NCI-H2081 (cell line): Measurements from ENCODE around the gene ZNF554.
"Not testable (repeated sequence)": the region's sequence is repeated elsewhere in the genome, so short reads cannot be mapped to it uniquely, and the experiment has no call there.

Experiments used
- DNase-seq, 2 experiments: peaks; one replicate each; lab custom pipeline; 2025; lab: John Stamatoyannopoulos, UW

ZNF554 gene

DNA sequence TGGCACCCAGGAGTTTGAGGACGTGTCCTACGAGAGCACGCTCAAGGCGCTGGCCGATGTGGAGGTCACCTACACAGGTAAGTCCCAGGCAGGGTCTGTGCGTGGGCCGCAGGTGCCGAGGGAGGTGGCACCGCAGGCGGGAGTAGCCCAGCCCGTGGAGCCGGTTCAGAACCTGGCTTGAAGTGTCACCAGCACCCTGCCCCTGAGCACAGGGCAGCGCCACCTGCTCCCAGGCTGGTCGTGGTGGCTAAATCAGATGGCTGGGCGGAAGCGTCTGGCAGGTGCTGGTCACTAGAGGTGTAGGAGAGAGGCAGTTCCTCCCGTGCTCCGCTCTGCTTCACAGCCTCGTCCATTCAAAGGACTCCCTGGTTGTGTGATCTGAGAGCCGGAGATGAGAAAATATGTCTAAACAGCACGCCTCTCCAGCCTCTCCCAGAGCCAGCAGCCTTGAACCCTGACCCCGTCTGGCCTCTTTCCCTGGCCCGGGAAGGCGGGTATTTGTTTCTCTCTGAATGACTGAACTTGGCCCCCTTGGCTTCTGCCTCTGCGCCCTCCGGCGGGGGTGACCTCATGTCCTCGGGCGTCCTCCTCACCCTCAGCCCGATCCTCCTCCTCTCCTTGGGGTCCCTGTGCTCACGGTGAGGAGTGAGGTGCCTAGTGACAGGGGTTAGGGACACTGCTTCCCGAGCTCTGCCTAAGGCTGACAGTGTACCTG lies 29.0 kb upstream of the ZNF554 start:
- no peak for DNase-seq

DNA sequence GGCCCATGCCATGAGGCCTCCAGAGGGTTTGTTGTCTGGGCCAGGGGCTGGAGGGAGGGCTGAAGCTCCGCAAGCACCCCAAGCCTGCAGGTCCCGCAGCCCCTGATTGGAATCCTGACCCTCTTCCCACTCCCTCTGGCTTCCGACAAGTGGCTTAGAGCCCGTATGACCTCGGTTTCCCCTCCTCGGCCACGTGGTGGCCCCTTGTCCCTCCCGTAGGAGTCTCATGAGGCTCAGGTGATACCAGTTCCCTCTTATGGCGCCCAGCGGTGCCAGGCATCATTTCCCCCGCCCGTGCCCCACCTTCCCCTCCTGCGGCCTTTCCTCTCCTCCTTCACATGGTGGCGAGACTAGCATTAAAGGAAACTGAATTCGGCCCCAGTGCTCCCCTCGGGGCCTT lies 28.2 kb upstream of the ZNF554 start:
- DNase-seq: no peak

DNA sequence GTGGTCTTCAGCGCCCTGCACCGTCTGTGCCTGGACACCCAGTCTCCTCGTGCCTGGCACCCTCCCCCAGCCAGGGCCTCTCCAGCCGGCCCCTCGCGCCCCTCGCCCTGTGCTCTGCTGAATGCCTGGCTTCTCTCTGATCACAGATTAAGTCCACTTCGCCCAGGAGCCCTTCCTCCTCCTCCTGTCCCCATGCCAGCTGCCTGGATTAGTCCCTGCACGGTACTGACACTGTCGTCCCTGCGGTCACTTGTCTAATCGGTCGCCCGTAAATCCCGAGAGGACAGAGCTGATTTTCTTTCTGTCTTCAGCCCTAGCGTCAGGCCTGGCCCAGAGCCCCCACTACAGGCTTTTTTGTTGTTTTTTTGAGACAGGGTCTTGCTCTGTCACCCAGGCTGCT lies 27.8 kb upstream of the ZNF554 start:
- no peak for DNase-seq

DNA sequence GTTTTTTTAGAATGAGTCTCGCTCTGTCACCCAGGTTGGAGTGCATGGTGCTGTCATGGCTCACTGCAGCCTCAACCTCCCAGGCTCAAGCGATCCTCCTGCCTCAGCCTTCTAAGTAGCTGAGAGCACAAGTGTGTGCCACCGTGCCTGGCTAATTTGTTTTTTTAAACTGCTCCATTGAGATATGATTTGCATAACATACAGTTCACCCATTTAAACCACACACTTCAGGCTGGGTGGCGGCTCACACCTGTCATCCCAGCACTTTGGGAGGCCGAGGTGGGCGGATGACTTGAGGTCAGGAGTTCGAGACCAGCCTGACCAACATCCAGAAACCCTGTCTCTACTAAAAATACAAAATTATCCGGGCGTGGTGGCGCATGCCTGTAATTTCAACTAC lies 27.0 kb upstream of the ZNF554 start:
- DNase-seq: not testable (repeated sequence)

DNA sequence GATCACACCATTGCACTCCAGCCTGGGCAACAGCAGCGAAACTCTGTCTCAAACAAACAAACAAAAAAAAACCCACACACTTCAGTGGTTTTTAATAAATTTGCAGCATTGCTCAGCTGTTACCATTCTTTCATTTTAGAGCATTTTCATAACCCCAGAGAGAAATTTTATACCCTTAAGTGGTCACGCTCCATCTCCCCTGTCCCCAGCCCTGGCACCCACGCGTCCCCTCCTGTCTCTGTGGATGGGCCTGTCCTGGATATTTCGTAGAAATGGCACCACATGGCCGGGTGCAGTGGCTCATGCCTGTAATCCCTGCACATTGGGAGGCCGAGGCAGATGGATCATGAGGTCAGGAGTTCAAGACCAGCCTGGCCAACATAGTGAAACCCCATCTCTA lies 26.5 kb upstream of the ZNF554 start:
- DNase-seq: no peak

DNA sequence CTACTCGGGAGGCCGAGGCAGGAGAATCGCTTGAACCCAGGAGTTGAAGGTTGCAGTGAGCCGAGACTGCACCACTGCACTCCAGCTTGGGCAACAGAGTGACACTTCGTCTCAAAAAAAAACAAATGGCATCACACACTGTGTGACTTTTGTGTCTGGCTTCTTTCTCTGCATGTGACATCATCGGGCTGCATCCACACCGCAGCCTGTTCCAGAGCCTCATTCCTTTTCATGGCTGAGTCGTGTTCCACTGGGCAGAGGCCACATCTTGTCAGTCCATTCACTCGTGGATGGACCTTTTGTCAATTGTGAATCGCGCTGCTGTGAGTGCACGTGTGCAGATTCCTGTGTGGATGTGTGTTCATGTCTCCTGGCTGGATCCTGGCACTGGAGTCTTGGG lies 26.1 kb upstream of the ZNF554 start:
- no peak for DNase-seq

DNA sequence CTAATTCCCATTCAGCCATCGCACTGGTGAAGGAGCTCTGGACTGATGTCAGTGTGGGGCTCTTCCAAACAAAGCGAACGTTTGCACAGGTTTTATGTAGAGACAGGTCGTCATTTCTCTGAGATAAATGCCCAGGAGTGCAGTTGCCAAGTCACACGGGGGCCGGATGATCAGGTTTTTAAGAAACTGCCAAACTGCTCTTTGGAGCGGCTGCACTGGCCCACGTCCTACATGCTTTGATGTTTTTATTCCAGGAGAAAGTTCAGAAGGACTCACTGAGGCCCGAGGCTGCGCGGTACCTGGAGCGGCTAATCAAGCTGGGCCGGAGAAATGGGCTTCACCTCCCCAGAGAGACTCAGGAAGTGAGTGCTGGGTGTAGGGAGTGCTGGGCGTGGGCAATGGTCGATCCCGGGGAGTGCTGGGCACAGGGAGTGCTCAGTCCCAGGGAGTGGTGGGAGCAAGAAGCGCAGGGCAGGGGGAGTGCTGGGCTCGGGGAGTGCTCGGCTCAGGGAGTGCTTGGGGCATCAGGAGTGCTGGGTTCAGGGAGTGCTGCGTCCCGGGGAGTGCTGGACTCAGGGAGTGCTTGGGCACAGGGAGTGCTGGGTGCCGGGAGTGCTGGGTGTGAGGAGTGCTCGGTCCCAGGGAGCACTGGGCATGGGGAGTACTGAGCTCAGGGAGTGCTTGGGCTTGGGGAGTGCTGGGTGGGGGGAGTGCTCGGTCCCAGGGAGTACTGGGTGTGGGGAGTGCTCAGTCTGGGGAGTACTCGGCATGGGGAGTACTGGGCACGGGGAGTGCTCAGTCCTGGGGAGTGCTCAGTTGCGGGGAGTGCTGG lies 23.6 kb upstream of the ZNF554 start:
- no peak for DNase-seq

DNA sequence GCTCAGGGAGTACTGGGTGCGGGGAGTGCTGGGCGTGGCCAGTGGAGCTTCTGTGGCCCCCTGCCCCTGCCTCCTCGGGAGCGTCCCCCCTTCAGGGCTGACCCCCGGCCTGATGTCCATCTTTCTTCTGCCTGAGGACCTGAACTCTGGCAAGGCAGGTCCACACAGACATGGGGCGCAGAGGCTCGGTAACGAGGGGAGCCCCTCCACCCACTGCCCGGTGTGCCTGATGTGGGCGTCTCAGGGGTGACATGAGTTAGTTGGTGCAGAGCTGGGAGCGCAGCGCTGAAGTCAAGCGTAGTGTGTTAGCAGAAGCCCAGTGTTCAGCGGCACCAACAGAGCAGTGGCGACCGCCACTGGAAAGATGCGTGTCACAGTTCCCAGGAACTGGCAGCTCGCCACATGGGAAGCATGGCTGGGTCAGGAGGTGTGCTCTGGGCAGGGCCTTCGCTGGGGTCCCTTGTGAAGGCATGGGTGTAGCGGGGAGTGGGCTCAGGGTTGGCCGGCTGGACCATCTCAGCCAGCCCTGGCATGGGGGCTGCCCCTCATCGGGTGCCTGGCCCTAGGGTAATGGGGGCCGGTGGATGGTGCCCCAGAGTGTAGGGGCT lies 22.9 kb upstream of the ZNF554 start:
- DNase-seq: no peak

DNA sequence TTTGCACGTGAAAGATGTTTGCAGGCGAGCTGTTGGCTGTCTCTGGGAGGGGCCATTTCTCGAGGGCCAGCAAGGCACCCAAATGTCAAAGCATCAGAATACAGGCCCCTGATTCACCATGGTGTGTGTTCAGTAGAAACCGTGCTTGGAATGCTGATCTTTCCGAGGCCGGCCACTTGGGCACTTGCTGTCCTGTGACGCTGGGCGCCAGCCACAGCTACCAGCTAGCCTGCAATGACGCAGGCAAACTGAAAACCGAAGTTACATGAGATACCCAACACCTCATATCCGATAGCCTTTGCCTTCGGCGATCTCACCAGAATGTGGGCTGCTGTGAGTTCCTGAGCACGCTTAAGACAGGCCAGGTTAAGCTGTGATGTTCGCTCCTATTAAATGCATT lies 22.4 kb upstream of the ZNF554 start:
- no peak for DNase-seq

DNA sequence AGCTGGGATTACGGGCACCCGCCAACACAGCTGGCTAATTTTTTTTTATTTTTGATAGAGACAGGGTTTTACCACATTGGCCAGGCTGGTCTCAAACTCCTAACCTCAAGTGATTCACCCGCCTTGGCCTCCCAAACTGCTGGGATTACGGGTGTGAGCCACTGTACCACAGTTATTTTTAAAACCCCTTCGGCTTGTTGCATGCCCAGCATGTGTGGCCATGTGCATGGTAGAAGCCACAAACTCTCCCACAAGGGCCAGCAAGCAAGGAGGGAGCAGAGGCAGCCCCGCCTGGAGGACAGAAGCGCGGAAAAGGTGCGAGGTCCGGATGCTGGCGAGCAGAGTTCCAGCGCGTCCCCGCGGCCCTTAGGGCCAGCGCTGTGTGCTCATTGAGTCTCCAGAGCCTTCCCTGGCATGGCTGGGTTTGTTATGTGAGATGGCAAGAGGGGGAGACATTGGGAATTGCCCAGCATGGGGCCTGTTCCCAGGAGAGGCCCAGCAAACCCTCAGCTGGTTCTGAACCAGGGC lies 21.4 kb upstream of the ZNF554 start:
- no peak for DNase-seq

DNA sequence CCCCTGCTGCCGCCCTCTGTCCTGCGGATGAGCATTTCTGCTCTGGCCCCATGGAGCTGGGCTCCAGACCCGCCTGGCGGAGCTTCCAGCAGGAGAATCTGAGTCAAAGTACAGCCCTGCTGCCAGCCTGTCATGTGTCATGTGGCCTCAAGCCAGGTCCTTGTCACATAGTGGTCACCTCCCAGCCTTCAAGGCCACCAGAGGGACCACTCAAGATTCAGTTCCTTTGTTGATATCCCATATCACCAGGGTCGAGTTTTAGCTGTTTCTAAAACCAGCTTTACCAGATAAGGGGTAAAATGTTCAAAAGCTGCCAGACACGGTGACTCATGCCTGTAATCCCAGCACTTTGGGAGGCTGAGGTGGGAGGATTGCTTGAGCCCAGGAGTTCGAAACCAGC lies 20.9 kb upstream of the ZNF554 start:
- no peak for DNase-seq

DNA sequence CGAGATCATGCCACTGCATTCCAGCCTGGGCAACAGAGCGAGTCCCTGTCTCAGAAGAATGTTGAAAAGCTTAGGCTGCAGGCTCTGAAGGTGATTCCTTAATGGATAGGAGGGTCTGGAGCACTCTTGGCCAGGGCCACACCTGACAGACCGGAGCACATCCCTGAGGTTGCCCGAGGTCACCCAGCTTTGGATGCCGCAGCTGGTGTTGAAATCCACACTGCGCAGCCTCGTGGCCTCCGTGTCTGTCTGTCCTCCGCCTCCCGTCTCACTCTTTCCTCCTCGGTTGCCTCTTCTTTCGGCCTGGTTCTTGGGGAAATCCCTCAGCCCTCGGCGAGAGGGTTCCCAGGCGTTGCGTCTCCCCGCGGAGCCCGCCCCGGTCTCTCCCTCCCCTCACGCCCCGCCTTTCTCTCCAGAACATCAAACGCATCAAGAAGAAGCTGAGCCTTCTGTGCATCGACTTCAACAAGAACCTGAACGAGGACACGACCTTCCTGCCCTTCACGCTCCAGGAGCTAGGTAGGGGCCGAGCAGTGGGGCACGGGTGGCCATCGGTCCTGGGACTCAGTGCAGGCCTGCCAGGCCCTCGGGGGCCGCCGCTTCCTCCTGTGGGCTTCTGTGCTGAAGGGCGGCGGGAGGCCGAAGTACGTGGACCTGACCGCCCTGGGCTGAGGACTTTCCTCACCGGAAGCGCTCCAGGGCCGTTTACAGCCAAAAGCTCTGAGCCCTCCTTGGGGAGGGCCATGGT lies 20.2 kb upstream of the ZNF554 start:
- no peak for DNase-seq

DNA sequence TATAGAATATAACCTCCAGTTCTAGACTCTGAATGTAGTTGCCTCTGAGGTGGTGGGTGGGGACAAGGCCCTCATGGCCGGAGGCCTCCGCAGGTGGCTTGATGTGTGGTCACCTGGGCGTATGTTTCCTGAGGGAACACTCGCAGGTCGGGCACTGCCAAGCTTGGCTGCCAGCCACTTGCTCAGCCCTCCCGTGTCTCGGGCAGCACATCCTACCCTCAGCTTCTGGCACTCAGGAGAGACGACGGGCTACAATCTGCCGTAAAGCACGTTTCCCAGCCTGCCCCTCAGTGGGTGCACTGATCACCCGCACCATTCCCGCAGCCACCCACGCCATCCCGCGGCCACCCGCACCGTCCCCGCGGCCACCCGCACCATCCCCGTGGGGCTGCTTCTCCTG lies 19.2 kb upstream of the ZNF554 start:
- DNase-seq: no peak

DNA sequence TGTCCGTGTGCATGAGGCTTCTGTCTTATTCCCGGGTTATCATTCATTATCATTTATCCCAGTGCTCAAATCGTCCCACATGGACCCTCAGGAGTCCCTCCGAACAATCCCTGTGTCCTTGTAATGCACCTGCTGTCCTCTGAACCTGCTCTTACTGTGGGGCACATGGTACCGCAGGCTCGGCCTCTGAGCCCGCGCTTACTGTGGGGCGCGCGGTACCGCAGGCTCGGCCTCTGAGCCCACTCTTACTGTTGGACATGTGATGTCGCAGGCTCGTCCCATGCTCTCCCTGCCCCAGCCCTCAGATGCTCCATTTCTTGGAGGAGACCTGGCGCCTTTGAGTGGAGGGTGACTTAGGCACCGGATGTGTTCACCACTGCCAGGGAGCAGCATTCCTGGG lies 16.8 kb upstream of the ZNF554 start:
- no peak for DNase-seq

DNA sequence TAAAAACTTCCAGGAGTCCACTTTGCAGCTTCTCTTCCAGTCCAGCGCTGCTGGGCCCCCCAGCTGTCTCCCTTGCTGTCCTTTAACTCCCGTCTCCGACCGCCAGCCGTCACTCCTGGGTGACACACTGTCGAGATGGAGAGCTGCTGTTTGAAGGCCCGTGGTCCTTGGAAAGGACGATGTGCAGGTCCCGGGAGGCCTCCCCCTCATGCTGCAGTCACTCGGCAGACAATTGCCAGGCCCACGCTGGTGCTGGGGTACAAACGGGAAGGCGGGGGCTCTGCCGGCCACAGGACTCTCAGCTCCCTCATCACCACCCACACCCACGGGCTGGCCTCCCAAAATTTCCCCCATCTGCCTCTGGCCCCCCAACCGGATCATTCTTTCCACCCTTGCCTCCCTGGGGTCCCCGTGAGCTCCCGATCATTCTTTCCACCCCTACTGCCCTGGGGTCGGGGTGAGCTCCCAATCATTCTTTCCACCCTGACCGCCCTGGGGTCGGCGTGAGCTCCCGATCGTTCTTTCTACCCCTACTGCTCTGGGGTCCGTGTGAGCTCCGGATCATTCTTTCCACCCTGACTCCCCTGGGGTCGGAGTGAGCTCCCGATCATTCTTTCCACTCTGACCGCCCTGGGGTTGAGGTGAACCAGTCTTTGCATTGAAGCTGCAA lies 16.0 kb upstream of the ZNF554 start:
- no peak for DNase-seq

DNA sequence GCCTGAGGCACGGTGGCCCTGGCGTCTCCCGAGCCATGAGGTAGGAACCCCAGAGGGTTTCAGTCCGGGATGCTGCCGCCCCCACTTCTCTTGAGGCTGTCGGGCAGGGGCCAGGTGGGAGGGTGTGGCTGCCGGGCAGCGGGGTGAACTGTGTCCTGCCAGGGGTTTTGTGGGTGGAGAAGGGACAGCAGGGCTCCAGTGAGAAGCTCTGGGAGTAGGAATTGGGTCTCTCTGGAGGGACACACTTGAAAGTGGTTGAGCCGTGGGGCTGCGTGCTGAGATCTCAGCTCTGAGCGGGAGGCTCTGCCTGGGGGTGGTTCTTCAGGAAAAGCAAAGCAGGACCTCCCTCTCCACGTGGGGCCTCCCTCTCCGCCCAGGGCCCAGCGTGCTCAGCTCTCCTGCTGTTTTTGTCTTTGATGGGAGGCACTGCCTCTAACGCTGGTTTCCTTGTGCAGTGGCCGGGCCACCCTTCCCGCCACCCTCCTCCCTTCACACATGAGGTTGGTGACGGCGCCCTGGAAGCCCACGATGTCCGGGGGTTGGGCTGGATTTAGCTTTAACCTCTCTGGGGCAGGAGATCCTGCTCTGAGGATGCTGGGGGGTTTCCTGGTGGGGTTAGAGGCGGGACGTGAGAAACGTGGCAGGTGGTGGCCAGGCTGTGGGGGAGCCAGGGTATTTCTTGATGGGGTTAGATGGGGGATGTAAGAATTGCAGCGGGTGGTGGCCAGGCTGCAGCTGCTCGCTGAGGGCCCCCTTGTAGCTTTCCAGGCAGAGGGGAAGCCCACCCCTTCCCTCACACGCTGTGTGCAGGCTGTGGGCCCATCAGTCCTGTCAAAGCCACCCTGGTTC lies 15.3 kb upstream of the ZNF554 start:
- DNase-seq: no peak

DNA sequence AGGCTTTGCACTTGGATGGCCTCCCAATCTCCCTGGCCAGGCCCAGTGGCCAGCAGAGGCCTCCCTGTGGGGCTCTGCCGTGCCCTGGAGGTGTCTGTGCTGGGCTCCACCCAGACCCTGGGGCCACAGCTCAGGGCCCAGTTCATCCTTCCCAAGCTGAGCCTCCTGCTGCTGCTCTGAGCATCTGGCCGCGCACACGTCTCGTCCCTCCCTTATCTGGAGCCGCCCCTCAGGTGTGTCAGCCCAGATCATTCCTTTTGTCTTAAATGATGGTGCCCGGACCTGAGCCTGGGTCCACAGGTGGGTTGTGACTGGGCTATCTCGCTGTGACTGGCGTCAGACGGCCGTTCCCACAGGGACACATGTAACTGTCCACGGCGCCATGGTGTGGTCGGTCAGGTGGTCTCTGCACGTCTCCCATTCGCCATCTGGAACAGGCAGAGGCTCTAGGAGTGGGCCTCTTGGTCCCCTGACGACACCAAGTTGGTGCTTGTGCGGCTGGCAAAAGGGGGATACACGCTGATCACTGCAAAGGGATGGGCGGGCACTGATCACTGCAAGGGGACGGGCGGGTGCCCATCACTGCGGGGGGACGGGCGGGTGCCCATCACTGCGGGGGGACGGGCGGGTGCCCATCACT lies 14.3 kb upstream of the ZNF554 start:
- no peak for DNase-seq

DNA sequence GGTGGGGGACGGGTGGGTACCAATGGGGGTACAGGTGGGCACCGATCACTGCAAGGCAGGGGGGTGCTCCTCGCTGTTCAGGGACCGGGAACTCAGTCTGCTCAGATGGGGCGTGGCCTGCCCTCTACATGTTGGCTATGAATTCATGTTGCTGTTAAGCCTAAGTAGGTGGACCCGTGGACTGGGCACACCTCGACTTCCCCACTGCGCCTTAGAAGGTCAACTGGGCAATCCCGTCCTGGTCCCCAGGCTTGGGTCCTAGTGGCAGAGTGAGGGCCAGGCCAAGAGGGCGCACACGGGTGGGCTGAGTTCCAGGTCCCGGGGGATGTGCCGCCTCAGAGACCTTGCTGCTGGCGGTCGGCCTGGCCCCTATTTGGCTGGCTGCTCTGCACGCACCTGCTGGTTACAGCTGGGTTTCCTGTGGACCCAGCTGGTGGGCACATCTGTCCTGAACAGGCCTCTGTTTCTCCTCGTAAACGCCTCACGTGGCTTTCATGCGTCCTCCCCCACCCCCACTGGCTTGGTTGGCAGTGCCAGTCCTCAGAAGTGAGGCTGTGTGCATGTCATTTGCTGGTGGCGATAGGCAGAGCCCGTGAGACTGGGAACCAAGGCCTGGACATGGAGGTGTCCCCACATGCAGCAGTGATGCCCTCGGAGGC lies 13.5 kb upstream of the ZNF554 start:
- no peak for DNase-seq

DNA sequence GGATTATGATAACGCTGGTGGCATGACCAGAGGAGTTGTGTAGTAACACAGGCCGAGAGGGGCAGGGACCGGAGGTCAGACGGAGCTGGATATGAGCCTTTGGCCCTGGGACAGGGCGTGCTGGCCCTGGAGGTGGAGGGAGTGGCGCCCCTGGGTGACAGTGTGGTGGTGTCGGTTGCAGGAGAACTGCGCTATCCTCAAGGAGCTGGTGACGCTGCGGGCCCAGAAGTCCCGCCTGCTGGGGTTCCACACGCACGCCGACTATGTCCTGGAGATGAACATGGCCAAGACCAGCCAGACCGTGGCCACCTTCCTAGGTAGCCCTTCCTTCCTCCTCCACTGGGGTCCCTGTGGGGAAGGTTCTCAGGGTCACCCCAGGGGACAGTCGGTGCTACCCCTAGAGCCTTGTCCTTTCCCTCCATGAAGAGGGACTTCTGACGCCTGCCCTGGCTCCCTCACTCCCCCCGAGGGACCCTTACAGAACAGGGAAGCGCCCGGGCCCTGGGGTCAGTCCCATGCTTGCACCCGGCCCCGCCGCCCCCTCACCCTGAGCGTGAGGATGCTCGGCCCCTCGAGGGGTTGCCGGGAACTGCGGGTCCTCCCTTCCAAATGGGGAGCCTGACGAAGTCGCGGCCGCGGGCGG lies 12.8 kb upstream of the ZNF554 start:
- DNase-seq: no peak
